Measurements from ENCODE around the gene RBFOX2.
"Not testable (repeated sequence)": the region's sequence is repeated elsewhere in the genome, so short reads cannot be mapped to it uniquely, and the experiment has no call there.

RBFOX2 gene, protein sequence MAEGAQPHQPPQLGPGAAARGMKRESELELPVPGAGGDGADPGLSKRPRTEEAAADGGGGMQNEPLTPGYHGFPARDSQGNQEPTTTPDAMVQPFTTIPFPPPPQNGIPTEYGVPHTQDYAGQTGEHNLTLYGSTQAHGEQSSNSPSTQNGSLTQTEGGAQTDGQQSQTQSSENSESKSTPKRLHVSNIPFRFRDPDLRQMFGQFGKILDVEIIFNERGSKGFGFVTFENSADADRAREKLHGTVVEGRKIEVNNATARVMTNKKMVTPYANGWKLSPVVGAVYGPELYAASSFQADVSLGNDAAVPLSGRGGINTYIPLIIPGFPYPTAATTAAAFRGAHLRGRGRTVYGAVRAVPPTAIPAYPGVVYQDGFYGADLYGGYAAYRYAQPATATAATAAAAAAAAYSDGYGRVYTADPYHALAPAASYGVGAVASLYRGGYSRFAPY

DNA sequence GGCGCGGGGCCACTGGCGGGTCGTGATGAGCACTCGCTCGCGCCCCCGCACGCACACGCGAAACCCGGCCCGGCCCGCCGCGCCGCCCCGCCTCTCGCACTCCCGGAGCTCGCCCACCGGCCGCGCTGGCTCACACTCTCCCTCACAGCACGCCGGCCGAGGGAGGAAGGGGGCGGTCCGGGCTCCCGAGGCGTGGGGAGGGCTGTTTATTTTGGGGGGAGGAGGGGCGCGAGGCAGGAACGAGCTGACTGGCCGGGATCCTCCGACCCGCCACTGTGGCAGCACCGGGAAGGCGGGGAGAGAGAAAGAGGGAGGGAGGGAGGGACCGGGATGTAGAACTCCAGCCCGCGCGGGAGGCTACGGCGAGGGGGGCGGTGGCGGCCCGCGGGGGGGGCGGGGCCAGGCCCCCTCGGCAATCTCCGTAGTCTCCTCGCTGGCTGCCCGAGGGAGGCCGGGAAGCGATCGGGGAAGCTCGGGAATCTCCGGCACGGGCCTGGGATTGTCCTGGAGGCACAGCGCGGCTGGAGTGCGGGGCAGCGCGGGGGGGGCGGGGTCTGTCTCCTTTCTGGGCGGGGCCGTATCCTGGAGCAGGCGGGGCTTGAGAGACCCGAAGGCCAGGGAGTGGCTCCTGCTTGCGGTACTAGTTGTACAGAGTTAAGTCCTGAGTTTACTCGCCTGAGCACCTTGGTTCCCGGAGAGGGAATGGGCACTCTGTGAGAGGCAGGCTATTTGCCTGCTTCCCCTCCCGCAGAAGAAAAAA lies at the start of gene RBFOX2:
TSS of gene RBFOX2 (minus strand) at position 179 of the 760 bp plus-strand sequence. CDS start 399 bp downstream, outside the sequence.
- TF ChIP-seq EZH2 (IDR thresholded peaks at IDR 0.05) (no peak), POLR2AphosphoS5 (IDR thresholded peaks at IDR 0.05; ENCODE audit: borderline replicate concordance, low read depth, low read length) (peak; percentile 55)
- H3K36me3 ChIP-seq (ENCODE audit: insufficient read depth, low read length): peaks cover 9% of the 10 kb centered on the region
- H3K27ac ChIP-seq: peak within 1 kb of the TSS; percentile 2; the same call in 1 of the 2 replicates
- peak within 1 kb of the TSS; percentile 81 for H3K4me3 ChIP-seq
- no peak for DNase-seq (ENCODE audit: low read depth, low spot score)
- H3K9ac ChIP-seq (ENCODE audit: insufficient read length): peak within 1 kb of the TSS; percentile 76
- no peaks in the 10 kb centered on the region for H3K9me3 ChIP-seq (ENCODE audit: low read depth, low read length)

DNA sequence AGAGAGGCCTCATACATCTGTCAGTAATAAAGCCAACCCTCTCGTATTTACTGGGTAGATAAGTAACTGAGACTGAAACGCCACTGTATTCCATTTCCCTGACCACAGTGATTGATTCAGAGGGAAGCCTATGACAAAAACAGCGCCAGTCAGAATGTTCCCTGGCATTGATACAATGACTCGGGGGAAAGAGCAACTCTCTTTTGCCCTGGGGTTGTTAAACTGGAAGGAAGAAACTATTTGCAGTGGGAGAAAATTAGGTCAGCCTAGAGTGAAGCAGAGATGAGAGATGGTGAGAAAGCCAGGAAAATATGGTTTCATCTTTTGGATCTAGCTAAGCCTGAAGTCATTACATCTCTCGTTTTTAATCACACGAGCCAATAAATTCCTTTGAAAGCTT lies 48.6 kb upstream of the RBFOX2 start:
- Histone ChIP-seq H3K27ac (no peak overlapping the region), H3K4me3 (no peak overlapping the region)

DNA sequence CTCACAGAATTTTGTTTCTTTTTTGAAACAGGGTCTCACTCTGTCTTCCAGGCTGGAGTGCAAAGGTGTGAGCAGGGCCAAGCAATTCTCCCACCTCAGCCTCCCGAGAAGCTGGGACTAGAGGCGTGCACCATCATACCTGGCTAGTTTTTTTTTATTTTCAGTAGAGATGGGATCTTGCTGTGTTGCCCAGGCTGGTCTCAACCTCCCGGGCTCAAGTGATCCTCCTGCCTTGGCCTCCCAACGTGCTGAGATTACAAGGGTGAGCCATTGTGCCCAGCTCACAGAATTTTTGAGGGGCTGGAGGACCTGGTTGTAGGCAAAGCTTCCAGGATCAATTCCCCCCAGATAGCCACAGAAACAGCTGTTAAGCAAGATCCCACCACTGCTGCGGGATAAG lies 47.1 kb upstream of the RBFOX2 start:
- Histone ChIP-seq H3K27ac (no peak overlapping the region), H3K36me3 (ENCODE audit: insufficient read depth, low read length) (no peaks in the 10 kb centered on the region), H3K4me3 (no peak overlapping the region), H3K9ac (ENCODE audit: insufficient read length) (no peak overlapping the region), H3K9me3 (ENCODE audit: low read depth, low read length) (no peaks in the 10 kb centered on the region)
- no peak for TF ChIP-seq POLR2AphosphoS5 (IDR thresholded peaks at IDR 0.05; ENCODE audit: borderline replicate concordance, low read depth, low read length)
- no peak for TF ChIP-seq EZH2 (IDR thresholded peaks at IDR 0.05)
- TF ChIP-seq FOXP2 (optimal IDR thresholded peaks at IDR 0.05; ENCODE audit: control extremely low read depth, extremely low read length, insufficient read depth): no peak
- DNase-seq (ENCODE audit: low read depth, low spot score): no peak

More for the DNA sequence above, 48.6 kb upstream of the RBFOX2 start:
- Histone ChIP-seq H3K36me3 (ENCODE audit: insufficient read depth, low read length) (no peaks in the 10 kb centered on the region), H3K9me3 (ENCODE audit: low read depth, low read length) (no peaks in the 10 kb centered on the region), H3K9ac (ENCODE audit: insufficient read length) (no peak overlapping the region)
- TF ChIP-seq EZH2 (IDR thresholded peaks at IDR 0.05) (no peak), POLR2AphosphoS5 (IDR thresholded peaks at IDR 0.05; ENCODE audit: borderline replicate concordance, low read depth, low read length) (no peak), FOXP2 (optimal IDR thresholded peaks at IDR 0.05; ENCODE audit: control extremely low read depth, extremely low read length, insufficient read depth) (no peak)
- DNase-seq (ENCODE audit: low read depth, low spot score): no peak

DNA sequence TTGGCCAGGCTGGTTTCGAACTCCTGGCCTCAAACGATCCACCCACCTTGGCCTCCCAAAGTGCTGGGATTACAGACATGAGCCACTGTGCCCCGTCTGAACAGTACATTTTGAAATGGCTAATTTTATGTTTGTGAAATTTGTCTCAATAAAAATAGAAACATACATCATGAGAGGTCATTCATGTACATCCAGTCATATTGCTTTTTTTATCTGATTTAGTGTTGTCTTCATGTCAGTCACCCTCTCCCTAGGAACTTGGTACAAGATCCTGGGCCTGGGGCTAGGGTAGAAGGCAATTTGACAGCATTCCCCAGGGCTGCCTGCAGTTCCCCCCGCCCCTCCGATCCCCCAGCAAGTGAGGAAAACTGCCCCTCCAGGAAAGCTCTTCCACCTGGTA lies 46.6 kb upstream of the RBFOX2 start:
- Histone ChIP-seq H3K36me3 (ENCODE audit: insufficient read depth, low read length) (no peaks in the 10 kb centered on the region), H3K27ac (no peak overlapping the region)
- no peak for DNase-seq (ENCODE audit: low read depth, low spot score)

DNA sequence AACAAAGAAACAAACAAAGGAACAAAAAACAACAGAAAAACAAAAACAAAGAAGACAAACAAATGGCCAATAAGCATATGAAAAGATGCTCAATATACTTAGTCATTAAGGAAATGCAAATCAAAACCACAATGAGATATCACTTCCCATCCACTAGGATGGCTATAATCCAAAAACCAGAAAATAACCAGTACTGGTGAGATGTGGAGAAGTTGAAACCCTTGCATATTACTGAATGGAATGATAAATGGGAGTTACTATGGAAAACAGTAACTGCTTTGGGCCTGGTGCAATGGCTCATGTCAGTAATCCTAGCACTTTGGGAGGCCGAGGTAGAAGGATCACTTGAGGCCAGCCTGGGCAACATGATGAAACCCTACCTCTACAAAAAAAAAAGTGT lies 44.9 kb upstream of the RBFOX2 start:
- H3K27ac ChIP-seq: no peak overlapping the region
- DNase-seq (ENCODE audit: low read depth, low spot score): no peak
- TF ChIP-seq FOXP2 (optimal IDR thresholded peaks at IDR 0.05; ENCODE audit: control extremely low read depth, extremely low read length, insufficient read depth) (no peak), EZH2 (IDR thresholded peaks at IDR 0.05) (no peak), POLR2AphosphoS5 (IDR thresholded peaks at IDR 0.05; ENCODE audit: borderline replicate concordance, low read depth, low read length) (no peak)

More for the DNA sequence above, 46.6 kb upstream of the RBFOX2 start:
- no peak overlapping the region for H3K9ac ChIP-seq (ENCODE audit: insufficient read length)
- no peak overlapping the region for H3K4me3 ChIP-seq
- TF ChIP-seq EZH2 (IDR thresholded peaks at IDR 0.05) (no peak), FOXP2 (optimal IDR thresholded peaks at IDR 0.05; ENCODE audit: control extremely low read depth, extremely low read length, insufficient read depth) (no peak), POLR2AphosphoS5 (IDR thresholded peaks at IDR 0.05; ENCODE audit: borderline replicate concordance, low read depth, low read length) (no peak)
- no peaks in the 10 kb centered on the region for H3K9me3 ChIP-seq (ENCODE audit: low read depth, low read length)

DNA sequence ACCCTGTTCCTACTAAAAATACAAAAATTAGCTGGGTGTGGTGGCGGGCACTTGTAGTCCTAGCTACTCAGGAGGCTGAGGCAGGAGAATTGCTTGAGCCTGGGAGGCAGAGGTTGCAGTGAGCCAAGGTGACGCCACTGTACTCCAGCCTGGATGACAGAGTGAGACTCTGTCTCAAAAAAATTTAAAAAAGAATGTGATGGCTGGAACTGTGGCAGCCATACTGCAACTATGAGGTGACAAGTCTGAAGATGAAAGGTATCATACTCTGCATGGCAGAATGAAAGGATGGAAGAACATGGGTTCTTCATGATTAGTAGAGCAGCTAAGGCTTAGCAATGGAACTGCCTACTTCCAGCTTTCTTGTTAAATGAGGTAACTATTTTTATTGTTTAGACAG lies 42.0 kb upstream of the RBFOX2 start:
- H3K9me3 ChIP-seq (ENCODE audit: low read depth, low read length); H3K9ac ChIP-seq (ENCODE audit: insufficient read length); DNase-seq (ENCODE audit: low read depth, low spot score); H3K4me3 ChIP-seq; H3K36me3 ChIP-seq (ENCODE audit: insufficient read depth, low read length); H3K27ac ChIP-seq: not testable (repeated sequence)

More for the DNA sequence above, 44.9 kb upstream of the RBFOX2 start:
- Histone ChIP-seq H3K36me3 (ENCODE audit: insufficient read depth, low read length) (no peaks in the 10 kb centered on the region), H3K4me3 (no peak overlapping the region), H3K9me3 (ENCODE audit: low read depth, low read length) (no peaks in the 10 kb centered on the region), H3K9ac (ENCODE audit: insufficient read length) (no peak overlapping the region)

DNA sequence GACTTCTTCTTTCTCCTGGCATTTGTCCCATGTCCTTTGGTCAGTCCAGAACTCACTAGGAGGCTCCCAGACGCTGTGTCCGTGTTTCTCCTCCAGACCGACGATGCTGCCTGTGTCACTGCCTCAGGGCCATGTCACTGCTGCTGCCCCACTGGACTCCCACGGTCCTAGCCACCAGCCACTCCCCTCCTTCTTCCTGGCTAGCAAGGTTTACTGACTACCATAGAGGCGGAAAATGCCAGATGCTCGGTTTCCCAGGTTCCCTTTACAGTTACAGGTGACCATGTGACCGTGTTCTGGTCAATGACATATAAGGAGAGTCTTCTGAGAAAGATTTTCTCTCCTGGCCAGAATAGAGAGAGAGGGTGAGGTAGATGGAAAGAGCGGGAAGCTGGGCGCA lies 40.7 kb upstream of the RBFOX2 start:
- no peak overlapping the region for H3K27ac ChIP-seq
- no peak for DNase-seq (ENCODE audit: low read depth, low spot score)
- no peak overlapping the region for H3K9ac ChIP-seq (ENCODE audit: insufficient read length)
- H3K36me3 ChIP-seq (ENCODE audit: insufficient read depth, low read length): no peaks in the 10 kb centered on the region
- TF ChIP-seq EZH2 (IDR thresholded peaks at IDR 0.05): no peak
- TF ChIP-seq POLR2AphosphoS5 (IDR thresholded peaks at IDR 0.05; ENCODE audit: borderline replicate concordance, low read depth, low read length): no peak
- no peak for TF ChIP-seq FOXP2 (optimal IDR thresholded peaks at IDR 0.05; ENCODE audit: control extremely low read depth, extremely low read length, insufficient read depth)
- no peaks in the 10 kb centered on the region for H3K9me3 ChIP-seq (ENCODE audit: low read depth, low read length)
- no peak overlapping the region for H3K4me3 ChIP-seq

DNA sequence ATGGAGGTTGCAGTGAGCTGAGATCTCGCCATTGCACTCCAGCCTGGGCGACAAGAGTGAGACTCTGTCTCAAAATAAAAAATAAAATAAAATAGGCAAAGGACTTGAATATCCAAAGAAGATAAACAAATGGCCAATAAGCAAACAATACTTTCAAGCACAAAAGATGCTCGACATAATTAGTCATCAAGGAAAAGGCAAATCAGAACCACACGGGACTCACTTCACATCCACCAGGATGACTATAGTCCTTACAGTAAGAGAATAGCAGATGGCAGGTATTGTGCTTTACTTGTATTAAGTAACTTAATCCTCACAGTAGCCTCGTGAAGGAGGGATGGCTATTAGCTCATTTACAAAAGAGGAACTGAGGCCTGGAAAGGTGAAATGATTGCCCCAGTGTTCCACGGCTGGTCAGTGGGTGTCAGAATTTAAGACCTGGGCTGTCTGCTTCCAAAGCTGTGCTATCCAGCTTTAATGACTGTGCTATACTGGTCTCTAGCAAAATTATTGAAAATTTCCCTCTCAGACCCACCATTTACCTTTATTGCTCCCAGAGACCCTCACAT lies 40.2 kb upstream of the RBFOX2 start:
- TF ChIP-seq FOXP2 (optimal IDR thresholded peaks at IDR 0.05; ENCODE audit: control extremely low read depth, extremely low read length, insufficient read depth): no peak
- no peak for TF ChIP-seq POLR2AphosphoS5 (IDR thresholded peaks at IDR 0.05; ENCODE audit: borderline replicate concordance, low read depth, low read length)
- DNase-seq (ENCODE audit: low read depth, low spot score): no peak
- H3K9ac ChIP-seq (ENCODE audit: insufficient read length): no peak overlapping the region

More for the DNA sequence above, 40.2 kb upstream of the RBFOX2 start:
- H3K27ac ChIP-seq: no peak overlapping the region
- H3K36me3 ChIP-seq (ENCODE audit: insufficient read depth, low read length): no peaks in the 10 kb centered on the region
- H3K4me3 ChIP-seq: no peak overlapping the region
- H3K9me3 ChIP-seq (ENCODE audit: low read depth, low read length): no peaks in the 10 kb centered on the region

All from SK-N-MC (cell line).